ENCODE data around the gene PLD6.

DNA sequence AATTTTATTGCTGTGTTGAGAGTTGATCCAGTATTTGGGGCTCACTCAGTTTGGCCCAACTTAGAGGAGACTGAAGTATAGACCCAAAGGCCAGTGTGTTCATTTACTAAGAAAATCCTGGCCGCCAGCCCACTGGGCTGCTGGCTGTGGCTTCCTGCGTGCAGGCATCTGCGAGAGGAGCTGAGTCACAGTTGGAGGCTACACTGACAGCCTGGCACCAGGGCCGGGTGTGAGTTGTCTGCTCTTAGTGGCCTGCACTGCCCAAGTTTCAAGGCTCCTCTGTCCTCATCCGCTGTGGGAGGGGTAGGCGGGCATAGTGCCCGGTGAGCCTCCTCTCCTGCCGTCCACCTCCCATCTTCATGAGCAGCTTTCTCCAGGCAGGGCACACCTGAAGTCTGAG is 54.2 kb downstream of the PLD6 start:
- no peak for TF ChIP-seq CTCF (IDR thresholded peaks at IDR 0.05)
- no peak for TF ChIP-seq POLR2A (IDR thresholded peaks at IDR 0.05)

All from Peyer's patch (tissue), 4 donors.